22Rv1 (cell line): Measurements from ENCODE around the gene BAZ2B.

Experiments
- H3K27ac ChIP-seq: fragments of 450-650 bp; 2 replicates; pipeline ENCODE4 v1.5.1; 2017
- CTCF ChIP-seq: fragments of 450-650 bp; IDR thresholded peaks from 2 replicates; pipeline ENCODE4 v1.5.1; 2017; ENCODE audit warnings: mild to moderate bottlenecking
- ZFX ChIP-seq: fragments of 450-650 bp; IDR thresholded peaks from 2 replicates; pipeline ENCODE4 v1.6.1; 2017; ENCODE audit warnings: antibody characterized with exemption, borderline replicate concordance

Gene BAZ2B

GRCh38 chr2:159573294-159573693 lies 43.1 kb downstream of the BAZ2B start:
- TF ChIP-seq CTCF (no peak), ZFX (no peak)
- H3K27ac ChIP-seq, result no peak overlapping the region

- no peak for TF ChIP-seq ZFX
- no peak for TF ChIP-seq CTCF
- no peak overlapping the region for H3K27ac ChIP-seq
These were observed 43.9 kb downstream of the BAZ2B start for GRCh38 chr2:159572459-159572858.

- TF ChIP-seq ZFX (no peak), CTCF (no peak)
These were observed 44.6 kb downstream of the BAZ2B start for GRCh38 chr2:159571540-159572260.

GRCh38 chr2:159564081-159564480 lies 52.3 kb downstream of the BAZ2B start:
- H3K27ac ChIP-seq, result no peak overlapping the region

More at GRCh38 chr2:159571540-159572260, 44.6 kb downstream of the BAZ2B start:
- no peak overlapping the region for H3K27ac ChIP-seq

GRCh38 chr2:159562248-159562647 lies 54.1 kb downstream of the BAZ2B start:
- H3K27ac ChIP-seq, result no peak overlapping the region
- TF ChIP-seq ZFX (no peak), CTCF (no peak)

More at GRCh38 chr2:159564081-159564480, 52.3 kb downstream of the BAZ2B start:
- TF ChIP-seq ZFX (no peak), CTCF (no peak)

- no peak for TF ChIP-seq CTCF
- no peak for TF ChIP-seq ZFX
- no peak overlapping the region for H3K27ac ChIP-seq
These were observed 54.6 kb downstream of the BAZ2B start for GRCh38 chr2:159561786-159562185.

- H3K27ac ChIP-seq, result no peak overlapping the region
- TF ChIP-seq CTCF, result no peak
- TF ChIP-seq ZFX, result no peak
These were observed 55.1 kb downstream of the BAZ2B start for GRCh38 chr2:159561242-159561641.
